Transverse colon (tissue), 4 donors: ENCODE measurements around the gene PRCD. TPM values are rescaled to one million over a fixed set of nuclear protein-coding genes. Genes with fewer than 3 reads are reported as not detected.
"Not testable (repeated sequence)": the region's sequence is repeated elsewhere in the genome, so short reads cannot be mapped to it uniquely, and the experiment has no call there.

Source experiments
- DNase-seq: peaks from one replicate; pipeline ENCODE4 v3.0.0-alpha.2; 2019
- H3K27ac ChIP-seq, 4 donors: fragments of 200-600 bp; sonication (generic); 2 replicates each; pipeline ENCODE4 v1.5.1; 2016 to 2018; ENCODE audit warnings: inconsistent platforms in 4 of 4
- H3K27me3 ChIP-seq: fragments of 200-600 bp; sonication (generic); 2 replicates; pipeline ENCODE4 v1.5.1; 2017; ENCODE audit warnings: inconsistent platforms
- H3K36me3 ChIP-seq, 4 donors: fragments of 200-600 bp; sonication (generic); 2 replicates each; pipeline ENCODE4 v1.5.1; 2017 to 2019; ENCODE audit warnings: inconsistent platforms in 4 of 4
- H3K4me1 ChIP-seq, 4 donors: fragments of 200-600 bp; sonication (generic); 2 replicates each; pipeline ENCODE4 v1.5.1; 2017 to 2020; ENCODE audit warnings: inconsistent platforms in 4 of 4
- H3K4me3 ChIP-seq, 4 donors: fragments of 200-600 bp; sonication (generic); 1 replicate in 1 of 4; 2 replicates in 3 of 4; pipeline versions ENCODE4 v1.5.1 to v1.6.1; 2017 to 2019; ENCODE audit warnings: inconsistent platforms in 4 of 4
- H3K9me3 ChIP-seq, 2 donors: fragments of 200-600 bp; sonication (generic); 2 replicates each; pipeline ENCODE4 v1.5.1; 2017 to 2019; ENCODE audit warnings: inconsistent platforms in 2 of 2
- EP300 ChIP-seq: sonication (generic); formaldehyde crosslinking; IDR thresholded peaks from one replicate; pipeline ENCODE4 v1.6.1; 2017; ENCODE audit warnings: antibody characterized with exemption, low read depth
- POLR2A ChIP-seq: fragments of 450-650 bp; IDR thresholded peaks from one replicate; pipeline ENCODE4 v1.6.1; 2016; ENCODE audit warnings: antibody characterized with exemption, mild to moderate bottlenecking, moderate library complexity
- POLR2AphosphoS5 ChIP-seq, 3 donors: sonication (generic); formaldehyde crosslinking; IDR thresholded peaks; one replicate each; pipeline ENCODE4 v1.6.1; 2016; ENCODE audit warnings: antibody characterized with exemption in 3 of 3
- WGBS, 2 donors: methylation state at CpG; one replicate each; pipeline ENCODE4 v1.1.5; 2018; ENCODE audit warnings: low coverage in 1 of 2; 5-methylcytosine and 5-hydroxymethylcytosine counted together
- in situ Hi-C, 4 donors: fragments of 200-750 bp; cut with MboI; loops; one replicate each; pipeline versions ENCODE4 v1.15.0 to v1.15.1; 2017; ENCODE audit warnings: low sequenced_read_pairs in 3 of 4, low pct_ligation_motif_present in 1 of 4, low pct_unique_long_range_greater_than_20kb in 1 of 4
- intact Hi-C: fragments of 100-400 bp; cut with DNase I; formaldehyde crosslinking; loops from one replicate; pipeline ENCODE4 v1.15.1; 2023; ENCODE audit warnings: low total_unique reads
- total RNA-seq, 4 donors: library from RNA; depleted of rRNA; stranded (reverse); fragments of >200 nt; gene quantifications; one replicate each; pipeline ENCODE4 v1.1.0, GENCODE V29; 2016
- TF ChIP-seq, protein P1 (sequence below), 5 experiments: fragments of 200-600 bp in 3 of 5; fragments of 450-650 bp in 2 of 5; sonication (generic) in 3 of 5; IDR thresholded peaks; 1 replicate in 2 of 5; 2 replicates in 3 of 5; pipeline ENCODE4 v1.5.1; 2016 to 2017; ENCODE audit warnings: antibody characterized with exemption in 5 of 5, inconsistent platforms in 3 of 5, mild to moderate bottlenecking in 2 of 5, moderate library complexity in 1 of 5

Gene PRCD
- total RNA-seq, 4 donors from 2014 or later, result 0.64 to 6.8 TPM; not detected in 2

DNA sequence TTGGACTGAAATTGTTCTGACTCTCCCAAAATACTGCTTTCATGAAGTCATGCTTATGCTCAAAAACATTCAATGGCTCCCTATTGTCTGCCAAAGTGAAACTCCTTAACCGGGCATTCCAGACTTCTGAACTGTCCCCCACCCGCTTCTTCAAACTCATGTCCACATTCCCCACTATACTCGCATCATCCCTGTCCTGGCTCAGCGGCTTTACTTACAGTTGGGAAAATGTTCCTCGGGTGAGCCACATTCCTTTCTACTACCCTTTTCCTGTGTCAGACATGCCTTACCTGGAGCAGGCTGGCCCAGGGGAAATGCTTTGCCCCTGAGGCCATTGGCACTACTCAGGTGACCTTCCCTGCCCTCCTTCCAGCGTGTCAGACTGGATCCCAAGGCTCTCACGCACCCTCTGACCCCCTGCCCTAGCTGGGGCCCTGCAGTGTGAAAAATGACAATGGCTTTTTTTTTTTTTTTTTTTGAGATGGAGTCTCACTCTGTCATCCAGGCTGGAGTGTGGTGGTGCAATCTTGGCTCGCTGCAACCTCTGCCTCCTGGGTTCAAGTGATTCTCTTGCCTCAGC is 7.7 kb upstream of the PRCD start:
- Histone ChIP-seq H3K27ac (peak overlapping the region; percentile 76 to 86 (median 83)), H3K36me3 (no peaks in the 10 kb centered on the region), H3K4me3 (no peak overlapping the region), H3K4me1 (peaks cover 12 to 61% (median 41%) of the 10 kb centered on the region in 4 donors), H3K27me3 (peaks cover 14% of the 10 kb centered on the region), H3K9me3 (no peaks in the 10 kb centered on the region)
- DNase-seq, result no peak
- intact Hi-C loops, result no loop called here
- 70 to 86% methylated on average over 7 to 8 of the region's 8 CpGs for WGBS, 2 donors
- TF ChIP-seq, protein P1, sequence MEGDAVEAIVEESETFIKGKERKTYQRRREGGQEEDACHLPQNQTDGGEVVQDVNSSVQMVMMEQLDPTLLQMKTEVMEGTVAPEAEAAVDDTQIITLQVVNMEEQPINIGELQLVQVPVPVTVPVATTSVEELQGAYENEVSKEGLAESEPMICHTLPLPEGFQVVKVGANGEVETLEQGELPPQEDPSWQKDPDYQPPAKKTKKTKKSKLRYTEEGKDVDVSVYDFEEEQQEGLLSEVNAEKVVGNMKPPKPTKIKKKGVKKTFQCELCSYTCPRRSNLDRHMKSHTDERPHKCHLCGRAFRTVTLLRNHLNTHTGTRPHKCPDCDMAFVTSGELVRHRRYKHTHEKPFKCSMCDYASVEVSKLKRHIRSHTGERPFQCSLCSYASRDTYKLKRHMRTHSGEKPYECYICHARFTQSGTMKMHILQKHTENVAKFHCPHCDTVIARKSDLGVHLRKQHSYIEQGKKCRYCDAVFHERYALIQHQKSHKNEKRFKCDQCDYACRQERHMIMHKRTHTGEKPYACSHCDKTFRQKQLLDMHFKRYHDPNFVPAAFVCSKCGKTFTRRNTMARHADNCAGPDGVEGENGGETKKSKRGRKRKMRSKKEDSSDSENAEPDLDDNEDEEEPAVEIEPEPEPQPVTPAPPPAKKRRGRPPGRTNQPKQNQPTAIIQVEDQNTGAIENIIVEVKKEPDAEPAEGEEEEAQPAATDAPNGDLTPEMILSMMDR (IDR thresholded peaks at IDR 0.05), result no peak
- TF ChIP-seq EP300 (no peak), POLR2AphosphoS5 (IDR thresholded peaks at IDR 0.05) (no peak), POLR2A (no peak)
- in situ Hi-C loops, result loop anchor here in 1 of 4 donors (25.0 kb wide), 1 partner anchor 180 kb away; the partner anchor contains the start of gene MXRA7

DNA sequence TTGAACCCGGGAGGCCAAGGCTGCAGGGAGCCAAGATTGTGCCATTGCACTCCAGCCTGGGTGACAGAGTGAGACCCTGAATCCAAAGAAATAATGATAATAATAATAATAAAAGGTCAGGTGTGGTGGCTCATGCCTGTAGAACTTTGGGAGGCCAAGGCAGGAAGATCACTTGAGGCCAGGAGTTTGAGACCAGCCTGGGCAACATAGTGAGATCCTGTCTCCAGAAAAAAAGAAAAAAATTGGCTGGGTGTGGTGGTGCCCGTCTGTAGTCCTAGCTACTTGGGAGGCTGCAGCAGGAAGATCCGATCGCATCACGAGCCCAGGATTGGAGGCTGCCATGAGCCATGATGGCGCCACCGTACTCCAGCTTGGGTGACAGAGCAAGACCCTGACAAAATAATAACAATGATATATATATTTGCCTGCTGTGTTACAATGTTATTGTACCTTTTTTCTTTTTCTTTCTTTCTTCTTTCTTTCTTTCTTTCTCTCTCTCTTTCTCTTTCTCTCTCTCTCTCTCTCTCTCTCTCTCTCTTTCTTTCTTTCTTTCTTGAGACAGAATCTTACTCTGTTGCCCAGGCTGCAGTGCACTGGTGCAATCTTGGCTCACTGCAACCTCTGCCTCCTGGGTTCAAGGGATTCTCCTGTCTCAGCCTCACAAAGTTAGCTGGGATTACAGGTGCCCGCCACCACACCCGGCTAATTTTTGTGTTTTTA is 6.0 kb upstream of the PRCD start:
- in situ Hi-C loops, result loop anchor here in 1 of 4 donors (25.0 kb wide), 1 partner anchor 179 kb away; the partner anchor contains the start of gene MXRA7
- H3K4me3 ChIP-seq, DNase-seq, H3K36me3 ChIP-seq, intact Hi-C loops, H3K9me3 ChIP-seq: not testable (repeated sequence)
- Histone ChIP-seq H3K4me1 (peaks cover 12 to 54% (median 44%) of the 10 kb centered on the region in 4 donors), H3K27ac (peak overlapping the region in 3 of 4 donors; percentile 12 to 46 (median 26)), H3K27me3 (peaks cover 28% of the 10 kb centered on the region)
- 80 to 96% methylated on average over 5 to 9 of the region's 9 CpGs for WGBS, 2 donors

DNA sequence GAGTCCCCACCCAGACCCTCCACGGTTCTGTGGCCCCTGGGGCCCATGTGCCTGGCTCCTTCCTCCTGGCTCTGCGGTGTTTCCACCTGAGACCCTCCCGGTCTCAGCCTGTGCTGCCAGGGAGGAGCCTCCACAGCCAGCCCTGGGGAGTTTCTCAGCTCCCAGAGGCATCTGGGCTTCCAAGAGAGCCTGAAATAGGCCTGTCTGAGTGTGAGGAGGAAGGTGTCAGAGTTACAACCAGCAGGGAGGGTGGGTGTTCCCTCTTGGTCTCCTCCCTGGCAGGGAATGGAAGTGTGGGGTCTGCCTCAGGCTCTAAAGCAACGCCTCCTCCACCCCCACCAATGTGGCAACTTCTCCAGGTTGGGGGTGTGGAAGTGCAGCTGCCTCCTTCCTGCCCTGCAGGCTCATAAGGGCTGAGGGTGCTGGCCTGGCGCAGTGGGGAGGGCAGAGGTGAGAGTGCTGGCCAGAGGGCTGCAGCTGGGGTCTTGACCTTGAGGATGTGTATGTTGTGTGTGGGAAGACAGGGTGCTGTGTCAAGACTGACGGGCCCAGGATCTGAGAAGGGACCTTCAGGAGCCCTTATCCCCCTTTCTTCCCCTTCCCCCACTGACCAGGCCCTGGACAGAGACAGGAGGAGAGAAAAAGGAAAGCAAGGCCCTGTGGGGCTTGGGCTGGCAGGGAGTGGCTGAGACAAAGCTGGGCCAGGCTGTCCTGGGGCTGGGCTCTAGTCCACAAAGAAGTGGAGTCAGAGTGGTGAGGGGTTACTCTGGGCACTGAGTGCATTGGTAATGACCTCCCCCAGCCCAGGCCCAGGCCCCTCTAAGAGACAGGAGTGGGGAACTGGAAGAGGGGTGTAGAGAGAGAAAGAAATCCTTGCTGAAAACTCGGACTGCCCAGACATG is 4.8 kb upstream of the PRCD start:
- peaks cover 40% of the 10 kb centered on the region for H3K27me3 ChIP-seq

DNA sequence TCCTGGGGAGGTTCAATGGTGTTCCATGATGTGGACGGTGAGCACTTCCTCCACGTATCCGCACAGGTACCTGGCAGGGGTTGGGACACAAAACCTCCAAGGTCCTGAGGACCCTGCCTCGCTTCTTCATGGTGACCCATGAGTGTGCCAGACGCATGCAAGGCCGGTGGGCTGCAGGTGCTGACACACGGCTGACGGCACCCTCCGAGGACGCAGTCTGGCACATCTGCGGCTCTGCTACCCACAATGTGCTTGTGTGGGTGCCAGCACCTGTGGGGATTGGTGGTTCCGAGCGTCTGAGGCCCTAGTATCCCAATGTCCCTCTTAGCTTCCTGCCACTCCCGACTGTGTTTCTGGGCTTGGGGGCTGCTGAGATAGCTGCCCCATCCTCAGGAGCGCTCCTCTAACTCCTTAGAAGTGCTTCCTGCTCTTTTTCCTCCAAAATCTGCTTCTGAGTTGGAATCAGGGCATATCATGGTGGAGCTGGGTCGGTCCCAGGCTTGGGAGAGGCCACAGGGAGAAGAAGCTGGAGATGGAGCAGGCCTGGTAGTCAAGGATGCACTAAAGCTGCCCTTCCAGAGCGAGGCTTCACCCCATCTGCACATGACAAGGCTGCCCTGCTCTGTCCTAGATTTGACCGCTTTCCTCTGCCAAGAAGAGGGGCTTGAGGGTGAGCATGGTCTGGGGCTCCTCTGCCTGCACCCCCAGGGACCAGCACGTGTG is 3.9 kb upstream of the PRCD start:
- in situ Hi-C loops, result loop anchor here in 1 of 4 donors (25.0 kb wide), 1 partner anchor 176 kb away; the partner anchor contains the start of gene MXRA7
- intact Hi-C loops, result no loop called here
- Histone ChIP-seq H3K27me3 (peaks cover 40% of the 10 kb centered on the region), H3K4me3 (peak overlapping the region in 1 of 4 donors; percentile 46), H3K4me1 (peaks cover 5 to 44% (median 27%) of the 10 kb centered on the region in 4 donors), H3K27ac (peak overlapping the region; percentile 62 to 74 (median 69)), H3K36me3 (no peaks in the 10 kb centered on the region), H3K9me3 (no peaks in the 10 kb centered on the region)
- WGBS, 2 donors, result 75% methylated on average over 19 of the region's 19 CpGs; no CpG with 5 or more reads in 1 of the 2 donors
- no peak for TF ChIP-seq POLR2A
- no peak for TF ChIP-seq POLR2AphosphoS5 (IDR thresholded peaks at IDR 0.05)
- TF ChIP-seq, protein P1 (IDR thresholded peaks at IDR 0.05), result no peak
- TF ChIP-seq EP300, result no peak
- no peak for DNase-seq

More for the DNA sequence above, 4.8 kb upstream of the PRCD start:
- no peaks in the 10 kb centered on the region for H3K36me3 ChIP-seq
- TF ChIP-seq, protein P1 (IDR thresholded peaks at IDR 0.05), result no peak
- TF ChIP-seq EP300, result no peak
- TF ChIP-seq POLR2A, result no peak
- TF ChIP-seq POLR2AphosphoS5 (IDR thresholded peaks at IDR 0.05), result no peak
- intact Hi-C loops (no loop called here), in situ Hi-C loops (loop anchor here in 1 of 4 donors (25.0 kb wide), 1 partner anchor 177 kb away; the partner anchor contains the start of gene MXRA7)
- DNase-seq, result no peak
- no peak overlapping the region for H3K4me3 ChIP-seq
- H3K4me1 ChIP-seq, result peaks cover 1 to 44% (median 32%) of the 10 kb centered on the region in 4 donors
- H3K9me3 ChIP-seq, result no peaks in the 10 kb centered on the region
- WGBS, 2 donors, result 50 to 74% methylated on average over 1 to 7 of the region's 7 CpGs
- H3K27ac ChIP-seq, result peak overlapping the region; percentile 21 to 74 (median 66)
